HCT116 (cell line): ENCODE measurements around the gene CHAF1B. TPM values are rescaled to one million over a fixed set of nuclear protein-coding genes. Genes with fewer than 3 reads are reported as not detected.

ENCODE experiments used
- ATAC-seq: fragments of 200-7000 bp; cut with Tn5 transposase; 2 replicates; pipeline ENCODE4 v1.9.1; 2020; ENCODE audit warnings: mild to moderate bottlenecking, moderate library complexity
- BruUV-seq: library from RNA; stranded (reverse); fragments of 400-500 nt; replicated peaks from 2 replicates; lab custom pipeline; 2021; lab: Mats Ljungman, UMichigan
- CTCF ChIA-PET: fragments of 300-600 bp; sonication (Branson Sonifier 250); formaldehyde crosslinking; loops from one replicate; lab custom pipeline; 2021; ENCODE audit warnings: antibody characterized with exemption; lab: Charles Lee
- POLR2A ChIA-PET: fragments of 300-600, 350-600 bp; sonication (Branson Sonifier 250); formaldehyde crosslinking; loops from one replicate; lab custom pipeline; 2021; ENCODE audit warnings: antibody characterized with exemption; lab: Charles Lee
- RAD21 ChIA-PET, 2 experiments: fragments of 300-600 bp; sonication (Branson Sonifier 250); formaldehyde crosslinking; loops; one replicate each; lab custom pipeline; 2023; ENCODE audit warnings: low total read pairs in 2 of 2; ENCODE audit not compliant: uncharacterized antibody in 2 of 2, unreplicated experiment in 2 of 2, low non-redundant PET in 1 of 2; lab: Charles Lee
- DNase-seq: peaks from one replicate; pipeline ENCODE4 v3.0.0-alpha.2; 2010; ENCODE audit warnings: low read depth, low spot score
- H2AFZ ChIP-seq: fragments of 200-600 bp; shearing (Covaris generic), sonication (generic); 2 replicates; pipeline ENCODE4 v1.6.1; 2017; ENCODE audit warnings: low read depth, mixed run types, mixed read lengths, antibody characterized with exemption, low read length; ENCODE audit not compliant: poor library complexity, severe bottlenecking
- H3K27ac ChIP-seq: 2 replicates; pipeline ENCODE4 v1.5.1; 2012; ENCODE audit warnings: low read depth, low read length
- H3K27me3 ChIP-seq: fragments of 200-600 bp; sonication (generic); 2 replicates; pipeline ENCODE4 v1.6.1; 2016; ENCODE audit warnings: mixed run types, low read length, mixed read lengths; ENCODE audit not compliant: insufficient read depth
- H3K36me3 ChIP-seq, 2 experiments: fragments of 200-500 bp in 1 of 2; fragments of 200-600 bp in 1 of 2; sonication (Bioruptor generic) in 1 of 2; sonication (generic) in 1 of 2; 2 replicates each; pipeline versions ENCODE4 v1.5.1 to v1.6.1; 2014 to 2016; ENCODE audit warnings: low read length in 2 of 2, inconsistent platforms in 1 of 2, mixed read lengths in 1 of 2, mixed run types in 1 of 2; ENCODE audit not compliant: insufficient read depth in 2 of 2, control insufficient read depth in 1 of 2
- H3K4me1 ChIP-seq, 2 experiments: fragments of 200-600 bp in 1 of 2; sonication (generic) in 1 of 2; 2 replicates each; pipeline versions ENCODE4 v1.5.1 to v1.6.1; 2012 to 2017; ENCODE audit warnings: low read length in 2 of 2, inconsistent platforms in 1 of 2, mild to moderate bottlenecking in 1 of 2, mixed read lengths in 1 of 2, mixed run types in 1 of 2, moderate library complexity in 1 of 2; ENCODE audit not compliant: insufficient read depth in 2 of 2, control insufficient read depth in 1 of 2
- H3K4me2 ChIP-seq: fragments of 200-600 bp; sonication (generic); 2 replicates; pipeline ENCODE4 v1.6.1; 2017; ENCODE audit warnings: mixed run types, low read length, mixed read lengths
- H3K4me3 ChIP-seq, 2 experiments: fragments of 200-600 bp in 1 of 2; sonication (generic) in 1 of 2; replicated peaks in 1 of 2; 2 replicates each; pipeline ENCODE4 v1.5.1; 2011 to 2016; ENCODE audit warnings: low read length in 2 of 2, control low read depth in 1 of 2, low read depth in 1 of 2, mild to moderate bottlenecking in 1 of 2, mixed read lengths in 1 of 2, mixed run types in 1 of 2
- H3K79me2 ChIP-seq: fragments of 200-600 bp; sonication (generic); 2 replicates; pipeline ENCODE4 v1.6.1; 2017; ENCODE audit warnings: mild to moderate bottlenecking, mixed run types, low read length, moderate library complexity, mixed read lengths; ENCODE audit not compliant: insufficient read depth
- H3K9ac ChIP-seq: fragments of 200-600 bp; sonication (generic); 2 replicates; pipeline ENCODE4 v1.6.1; 2016; ENCODE audit warnings: low read length, mixed read lengths
- H3K9me2 ChIP-seq: fragments of 200-600 bp; sonication (generic), shearing (Covaris generic); 2 replicates; pipeline ENCODE4 v1.6.1; 2017; ENCODE audit warnings: mixed run types, mild to moderate bottlenecking, moderate library complexity; ENCODE audit not compliant: insufficient read depth
- H3K9me3 ChIP-seq, 2 experiments: fragments of 200-500 bp in 1 of 2; fragments of 200-600 bp in 1 of 2; sonication (Bioruptor generic) in 1 of 2; sonication (generic) in 1 of 2; 2 replicates each; pipeline ENCODE4 v1.6.1; 2014 to 2017; ENCODE audit warnings: low read length in 2 of 2, mixed read lengths in 2 of 2, inconsistent platforms in 1 of 2, low read depth in 1 of 2, mild to moderate bottlenecking in 1 of 2, mixed run types in 1 of 2, moderate library complexity in 1 of 2; ENCODE audit not compliant: control insufficient read depth in 1 of 2, insufficient read depth in 1 of 2
- H4K20me1 ChIP-seq: fragments of 200-600 bp; sonication (generic), shearing (Covaris generic); 2 replicates; pipeline ENCODE4 v1.6.1; 2017; ENCODE audit warnings: mixed run types, mild to moderate bottlenecking, moderate library complexity; ENCODE audit not compliant: insufficient read depth
- CBX3 ChIP-seq: IDR thresholded peaks from 2 replicates; pipeline ENCODE4 v1.6.1; 2012; ENCODE audit warnings: low read depth
- EGR1 ChIP-seq: IDR thresholded peaks from 2 replicates; pipeline ENCODE4 v1.6.1; 2012; ENCODE audit warnings: low read depth
- EZH2 ChIP-seq: fragments of 200-600 bp; sonication (generic); IDR thresholded peaks from 2 replicates; pipeline ENCODE4 v1.6.1; 2017; ENCODE audit warnings: antibody characterized with exemption, mixed run types
- FOSL1 ChIP-seq: IDR thresholded peaks from 2 replicates; pipeline ENCODE4 v1.6.1; 2012; ENCODE audit warnings: low read depth
- JUND ChIP-seq: IDR thresholded peaks from 2 replicates; pipeline ENCODE4 v1.6.1; 2012
- RAD21 ChIP-seq: IDR thresholded peaks from 2 replicates; pipeline ENCODE4 v1.6.1; 2012; ENCODE audit warnings: low read depth, mild to moderate bottlenecking
- SP1 ChIP-seq: IDR thresholded peaks from 2 replicates; pipeline ENCODE4 v1.6.1; 2012; ENCODE audit warnings: low read depth
- SRF ChIP-seq: IDR thresholded peaks from 2 replicates; pipeline ENCODE4 v1.6.1; 2012; ENCODE audit warnings: low read depth
- YY1 ChIP-seq: IDR thresholded peaks from 2 replicates; pipeline ENCODE4 v1.6.1; 2011; ENCODE audit warnings: low read length, low read depth, moderate library complexity, mild to moderate bottlenecking; ENCODE audit not compliant: insufficient replicate concordance; ENCODE audit errors: extremely low read depth
- ZBTB33 ChIP-seq: IDR thresholded peaks from 2 replicates; pipeline ENCODE4 v1.6.1; 2011; ENCODE audit warnings: mild to moderate bottlenecking, low read length, moderate library complexity; ENCODE audit not compliant: insufficient replicate concordance; ENCODE audit errors: extremely low read depth
- ZFX ChIP-seq: fragments of 450-650 bp; IDR thresholded peaks from 2 replicates; pipeline ENCODE4 v1.6.1; 2017
- ZNF274 ChIP-seq: fragments of 200-500 bp; sonication (Bioruptor generic); IDR thresholded peaks from 2 replicates; pipeline ENCODE4 v1.6.1; 2014; ENCODE audit warnings: mild to moderate bottlenecking, low read depth, low read length, inconsistent platforms
- intact Hi-C: fragments of 100-400 bp; cut with micrococcal nuclease; formaldehyde crosslinking; loops from 2 replicates; pipeline ENCODE4 v1.10.0; 2022
- total RNA-seq: library from RNA; stranded (reverse); gene quantifications from one replicate; pipeline ENCODE4 v1.2.1, GENCODE V29; 2021; ENCODE audit not compliant: unreplicated experiment

Gene CHAF1B
- total RNA-seq, 1 experiment from 2014 or later, result 26.1 TPM

- DNase-seq, result no peak
- H3K36me3 ChIP-seq, result no peaks in the 10 kb centered on the region
Observed at GRCh38 chr21:36463991-36464390, 78.8 kb downstream of the CHAF1B start.

GRCh38 chr21:36464590-36464989 lies 79.4 kb downstream of the CHAF1B start:
- Histone ChIP-seq H3K4me3 (no peak overlapping the region), H3K79me2 (no peaks in the 10 kb centered on the region), H3K9ac (no peak overlapping the region), H3K4me1 (no peaks in the 10 kb centered on the region), H3K9me2 (no peaks in the 10 kb centered on the region), H4K20me1 (no peaks in the 10 kb centered on the region), H3K4me2 (no peak overlapping the region), H3K9me3 (no peaks in the 10 kb centered on the region), H2AFZ (no peak overlapping the region), H3K27ac (no peak overlapping the region), H3K27me3 (no peaks in the 10 kb centered on the region; the same call in 1 of the 2 replicates), H3K36me3 (no peaks in the 10 kb centered on the region)
- intact Hi-C loops, result no loop called here
- ChIA-PET POLR2A (no interaction called here), RAD21 (no interaction called here), CTCF (no interaction called here)
- no TSS peak for BruUV-seq
- no peak for DNase-seq
- TF ChIP-seq ZNF274, result no peak
- TF ChIP-seq SP1, result no peak
- no peak for TF ChIP-seq SRF
- no peak for TF ChIP-seq YY1
- no peak for TF ChIP-seq CBX3
- no peak for TF ChIP-seq RAD21
- no peak for TF ChIP-seq EZH2
- no peak for ATAC-seq

More at GRCh38 chr21:36463991-36464390, 78.8 kb downstream of the CHAF1B start:
- ChIA-PET RAD21 (no interaction called here), POLR2A (no interaction called here), CTCF (no interaction called here)
- Histone ChIP-seq H3K9me2 (no peaks in the 10 kb centered on the region), H3K4me1 (no peaks in the 10 kb centered on the region), H3K79me2 (no peaks in the 10 kb centered on the region), H3K4me2 (no peak overlapping the region), H4K20me1 (no peaks in the 10 kb centered on the region), H3K4me3 (no peak overlapping the region), H3K9me3 (no peaks in the 10 kb centered on the region), H3K9ac (no peak overlapping the region), H2AFZ (no peak overlapping the region), H3K27ac (no peak overlapping the region), H3K27me3 (no peaks in the 10 kb centered on the region; the same call in 1 of the 2 replicates)
- BruUV-seq, result no TSS peak
- TF ChIP-seq JUND (no peak), ZFX (no peak), FOSL1 (no peak), YY1 (no peak), ZBTB33 (no peak), EGR1 (no peak)
- intact Hi-C loops, result no loop called here
- no peak for ATAC-seq
